ENCODE data around the gene TUBA1A.
"Not testable (repeated sequence)": the region's sequence is repeated elsewhere in the genome, so short reads cannot be mapped to it uniquely, and the experiment has no call there.

Gene TUBA1A

GRCh38 chr12:49200919-49201594 is 12.2 kb upstream of the TUBA1A start:
- DNase-seq (ENCODE audit: low read depth), result no peak

GRCh38 chr12:49198431-49199155 is 9.7 kb upstream of the TUBA1A start:
- no peak for DNase-seq (ENCODE audit: low read depth)

GRCh38 chr12:49197256-49197655 is 8.4 kb upstream of the TUBA1A start:
- DNase-seq (ENCODE audit: low read depth), result no peak

GRCh38 chr12:49195736-49196135 is 6.9 kb upstream of the TUBA1A start:
- DNase-seq (ENCODE audit: low read depth), result no peak

- not testable (repeated sequence) for DNase-seq (ENCODE audit: low read depth)
Measured at GRCh38 chr12:49193746-49194145, 4.9 kb upstream of the TUBA1A start.

GRCh38 chr12:49191498-49191897 is 2.6 kb upstream of the TUBA1A start:
- DNase-seq (ENCODE audit: low read depth), result not testable (repeated sequence)

- no peak for DNase-seq (ENCODE audit: low read depth)
Measured at GRCh38 chr12:49190974-49191373, 2.1 kb upstream of the TUBA1A start.

GRCh38 chr12:49189731-49190716 is 1.1 kb upstream of the TUBA1A start:
- DNase-seq (ENCODE audit: low read depth), result no peak

- DNase-seq (ENCODE audit: low read depth), result peak; percentile 69
Measured at GRCh38 chr12:49188201-49188915, 522 bp downstream of the TUBA1A start.

- DNase-seq (ENCODE audit: low read depth), result no peak
Measured at GRCh38 chr12:49187184-49187583, 1.7 kb downstream of the TUBA1A start.

- DNase-seq (ENCODE audit: low read depth), result not testable (repeated sequence)
Measured at GRCh38 chr12:49186307-49186706, 2.6 kb downstream of the TUBA1A start.

GRCh38 chr12:49184697-49185096 is 4.2 kb downstream of the TUBA1A start:
- not testable (repeated sequence) for DNase-seq (ENCODE audit: low read depth)

GRCh38 chr12:49183214-49183950 is 5.5 kb downstream of the TUBA1A start:
- not testable (repeated sequence) for DNase-seq (ENCODE audit: low read depth)

- no peak for DNase-seq (ENCODE audit: low read depth)
Measured at GRCh38 chr12:49174218-49174617, 14.7 kb downstream of the TUBA1A start.

- DNase-seq (ENCODE audit: low read depth), result no peak
Measured at GRCh38 chr12:49170924-49171323, 18.0 kb downstream of the TUBA1A start.

GRCh38 chr12:49165114-49165513 is 23.8 kb downstream of the TUBA1A start:
- no peak for DNase-seq (ENCODE audit: low read depth)

- DNase-seq (ENCODE audit: low read depth), result not testable (repeated sequence)
Measured at GRCh38 chr12:49161901-49162300, 27.0 kb downstream of the TUBA1A start.

- no peak for DNase-seq (ENCODE audit: low read depth)
Measured at GRCh38 chr12:49161092-49161795, 27.6 kb downstream of the TUBA1A start.

GRCh38 chr12:49160399-49160798 is 28.5 kb downstream of the TUBA1A start:
- DNase-seq (ENCODE audit: low read depth), result no peak

GRCh38 chr12:49154221-49154620 is 34.7 kb downstream of the TUBA1A start:
- DNase-seq (ENCODE audit: low read depth), result no peak
